H1 (cell line): ENCODE measurements around the gene ZNF385D. TPM values are rescaled to one million over a fixed set of nuclear protein-coding genes. Genes with fewer than 3 reads are reported as not detected.

Experiments used
- CTCF ChIA-PET: fragments of 300-600 bp; sonication (Branson Sonifier 250); formaldehyde crosslinking; loops from one replicate; lab custom pipeline; 2021; ENCODE audit not compliant: partially characterized antibody; lab: Charles Lee
- POLR2A ChIA-PET: fragments of 300-600 bp; sonication (Branson Sonifier 250); formaldehyde crosslinking; loops from one replicate; lab custom pipeline; 2021; ENCODE audit warnings: inconsistent platforms; ENCODE audit not compliant: partially characterized antibody; lab: Charles Lee
- DNase-seq, 2 experiments: peaks; one replicate each; pipeline versions ENCODE4 v3.0.0 to v3.0.0-alpha.2; 2010 to 2022; ENCODE audit warnings: low spot score in 2 of 2, low read depth in 1 of 2, mixed read lengths in 1 of 2
- FAIRE-seq: peaks from 2 replicates; lab custom pipeline; 2011; peaks lifted over from hg19 to GRCh38; lab: Jason Lieb, UNC
- H2AFZ ChIP-seq: 2 replicates; pipeline ENCODE4 v1.8.1; 2012; ENCODE audit warnings: low read length, inconsistent platforms
- H2AK5ac ChIP-seq: 2 replicates; pipeline ENCODE4 v1.6.1; 2013; ENCODE audit warnings: low read depth, low read length
- H2BK120ac ChIP-seq: replicated peaks from 2 replicates; pipeline ENCODE3; 2013; ENCODE audit warnings: low read depth, low read length, inconsistent platforms
- H2BK12ac ChIP-seq: 2 replicates; pipeline ENCODE4 v1.6.1; 2013; ENCODE audit warnings: low read depth, low read length
- H2BK15ac ChIP-seq: 2 replicates; pipeline ENCODE4 v1.6.1; 2013; ENCODE audit warnings: low read length
- H2BK20ac ChIP-seq: 2 replicates; pipeline ENCODE4 v1.6.1; 2013; ENCODE audit warnings: low read length
- H2BK5ac ChIP-seq: 2 replicates; pipeline ENCODE4 v1.6.1; 2013; ENCODE audit warnings: low read depth, low read length
- H3K14ac ChIP-seq: 2 replicates; pipeline ENCODE4 v1.6.1; 2013; ENCODE audit warnings: inconsistent platforms; ENCODE audit not compliant: insufficient read length
- H3K18ac ChIP-seq: 2 replicates; pipeline ENCODE4 v1.6.1; 2013; ENCODE audit warnings: low read length; ENCODE audit errors: extremely low read depth
- H3K23ac ChIP-seq: 2 replicates; pipeline ENCODE4 v1.6.1; 2013; ENCODE audit warnings: inconsistent platforms; ENCODE audit not compliant: insufficient read length
- H3K23me2 ChIP-seq: 2 replicates; pipeline ENCODE4 v1.6.1; 2013; ENCODE audit warnings: low read depth, low read length
- H3K27ac ChIP-seq: 2 replicates; pipeline ENCODE4 v1.6.1; 2011; ENCODE audit warnings: low read depth, low read length, inconsistent platforms
- H3K27me3 ChIP-seq, 4 experiments: replicated peaks in 1 of 4; 1 replicate in 1 of 4; 2 replicates in 3 of 4; pipeline versions ENCODE4 v1.6.1 to v1.8.1; 2011 to 2013; ENCODE audit warnings: low read length in 3 of 4, mild to moderate bottlenecking in 3 of 4, inconsistent platforms in 2 of 4, mixed read lengths in 2 of 4, moderate library complexity in 1 of 4; ENCODE audit not compliant: control insufficient read depth in 3 of 4, insufficient read depth in 3 of 4; ENCODE audit errors: extremely low read depth in 1 of 4
- H3K36me3 ChIP-seq, 4 experiments: 2 replicates each; pipeline versions ENCODE4 v1.6.1 to v1.8.1; 2011 to 2013; ENCODE audit warnings: mild to moderate bottlenecking in 4 of 4, low read length in 3 of 4, moderate library complexity in 2 of 4, control low read depth in 1 of 4, inconsistent platforms in 1 of 4; ENCODE audit not compliant: insufficient read depth in 4 of 4, control insufficient read depth in 2 of 4
- H3K4ac ChIP-seq: replicated peaks from 2 replicates; pipeline ENCODE3; 2013; ENCODE audit warnings: low read length, low read depth, mixed read lengths, inconsistent platforms; ENCODE audit not compliant: insufficient read length
- H3K4me1 ChIP-seq, 4 experiments: replicated peaks in 1 of 4; 1 replicate in 1 of 4; 2 replicates in 3 of 4; pipeline versions ENCODE4 v1.6.1 to v1.8.1; 2011 to 2013; ENCODE audit warnings: low read length in 3 of 4, inconsistent platforms in 2 of 4, mixed read lengths in 1 of 4; ENCODE audit not compliant: insufficient read depth in 4 of 4, control insufficient read depth in 3 of 4
- H3K4me2 ChIP-seq, 2 experiments: 2 replicates each; pipeline versions ENCODE4 v1.6.1 to v1.8.1; 2011 to 2013; ENCODE audit warnings: low read depth in 2 of 2, low read length in 2 of 2, control low read depth in 1 of 2, inconsistent platforms in 1 of 2, mild to moderate bottlenecking in 1 of 2; ENCODE audit not compliant: insufficient read depth in 1 of 2
- H3K4me3 ChIP-seq, 4 experiments: fragments of 200-600, 300-600 bp in 1 of 4; sonication (generic), shearing (Covaris generic), sonication (Bioruptor Twin) in 1 of 4; 2 replicates each; pipeline versions ENCODE4 v1.5.1 to v1.8.1; 2011 to 2016; ENCODE audit warnings: low read length in 4 of 4, low read depth in 3 of 4, control low read depth in 2 of 4, inconsistent platforms in 2 of 4, mild to moderate bottlenecking in 2 of 4, mixed read lengths in 1 of 4, moderate library complexity in 1 of 4; ENCODE audit not compliant: insufficient read depth in 2 of 4; ENCODE audit errors: extremely low read depth in 1 of 4
- H3K56ac ChIP-seq: replicated peaks from 2 replicates; pipeline ENCODE3; 2013; ENCODE audit warnings: low read depth, mild to moderate bottlenecking, mixed read lengths, low read length, inconsistent platforms; ENCODE audit not compliant: insufficient read length
- H3K79me1 ChIP-seq: 2 replicates; pipeline ENCODE4 v1.6.1; 2013; ENCODE audit warnings: low read depth, low read length, control low read depth
- H3K79me2 ChIP-seq, 2 experiments: 2 replicates each; pipeline versions ENCODE4 v1.6.1 to v1.8.1; 2012 to 2013; ENCODE audit warnings: low read length in 2 of 2, mild to moderate bottlenecking in 2 of 2, inconsistent platforms in 1 of 2; ENCODE audit not compliant: insufficient read depth in 2 of 2, control insufficient read depth in 1 of 2
- H3K9ac ChIP-seq, 4 experiments: replicated peaks in 1 of 4; 1 replicate in 1 of 4; 2 replicates in 3 of 4; pipeline versions ENCODE4 v1.6.1 to v1.8.1; 2011 to 2013; ENCODE audit warnings: low read depth in 3 of 4, low read length in 3 of 4, control low read depth in 2 of 4, mild to moderate bottlenecking in 2 of 4, moderate library complexity in 2 of 4, inconsistent platforms in 1 of 4; ENCODE audit errors: extremely low read depth in 1 of 4
- H3K9me3 ChIP-seq, 2 experiments: 2 replicates each; pipeline versions ENCODE4 v1.6.1 to v1.8.1; 2012 to 2013; ENCODE audit warnings: mild to moderate bottlenecking in 2 of 2, moderate library complexity in 2 of 2, control low read depth in 1 of 2, inconsistent platforms in 1 of 2, low read depth in 1 of 2, low read length in 1 of 2, mixed read lengths in 1 of 2; ENCODE audit not compliant: insufficient read depth in 2 of 2
- H4K20me1 ChIP-seq, 2 experiments: replicated peaks in 1 of 2; 2 replicates each; pipeline versions ENCODE3 to v1.8.1; 2011 to 2013; ENCODE audit warnings: inconsistent platforms in 2 of 2, low read length in 2 of 2, mild to moderate bottlenecking in 1 of 2; ENCODE audit not compliant: insufficient read depth in 2 of 2, control insufficient read depth in 1 of 2
- H4K5ac ChIP-seq: 2 replicates; pipeline ENCODE4 v1.6.1; 2013; ENCODE audit warnings: low read length, low read depth, mixed read lengths, inconsistent platforms; ENCODE audit not compliant: insufficient read length
- H4K8ac ChIP-seq: 2 replicates; pipeline ENCODE4 v1.8.0; 2013; ENCODE audit warnings: mild to moderate bottlenecking, moderate library complexity, low read length, inconsistent platforms; ENCODE audit not compliant: insufficient read depth; ENCODE audit errors: extremely low read depth
- H4K91ac ChIP-seq: replicated peaks from 2 replicates; pipeline ENCODE3; 2013; ENCODE audit warnings: low read length, mixed read lengths, inconsistent platforms; ENCODE audit not compliant: insufficient read length
- BACH1 ChIP-seq: IDR thresholded peaks from 2 replicates; pipeline ENCODE4 v1.6.1; 2012; ENCODE audit warnings: low read length, improper control_type of control experiment
- CBX8 ChIP-seq: fragments of 300-800, 300-1000 bp; sonication (generic); IDR thresholded peaks from 2 replicates; pipeline ENCODE4 v1.7.1; 2016; ENCODE audit warnings: low read depth, low read length, borderline replicate concordance
- CHD2 ChIP-seq: IDR thresholded peaks from 2 replicates; pipeline ENCODE4 v1.6.1; 2012; ENCODE audit warnings: low read length, improper control_type of control experiment
- E2F6 ChIP-seq: IDR thresholded peaks from 2 replicates; pipeline ENCODE4 v1.6.1; 2012; ENCODE audit warnings: inconsistent platforms
- EZH2 ChIP-seq: fragments of 200-600 bp; sonication (generic); IDR thresholded peaks from 2 replicates; pipeline ENCODE4 v1.7.1; 2012; ENCODE audit warnings: low read depth, mild to moderate bottlenecking, moderate library complexity, low read length, inconsistent platforms; ENCODE audit not compliant: severe bottlenecking
- JUND ChIP-seq: IDR thresholded peaks from 2 replicates; pipeline ENCODE4 v1.6.1; 2011; ENCODE audit warnings: mild to moderate bottlenecking, improper control_type of control experiment, low read length
- KDM1A ChIP-seq: fragments of 200-600, 300-600 bp; sonication (generic); IDR thresholded peaks from 2 replicates; pipeline ENCODE4 v1.7.1; 2016; ENCODE audit warnings: mild to moderate bottlenecking, low read length, borderline replicate concordance
- MAFK ChIP-seq: IDR thresholded peaks from 2 replicates; pipeline ENCODE4 v1.6.1; 2012; ENCODE audit warnings: low read depth, mild to moderate bottlenecking, improper control_type of control experiment, low read length
- NRF1 ChIP-seq: IDR thresholded peaks from 2 replicates; pipeline ENCODE4 v1.6.1; 2011; ENCODE audit warnings: mild to moderate bottlenecking, low read depth, low read length, improper control_type of control experiment
- WGBS, 2 experiments: shearing (Covaris generic) in 1 of 2; methylation state at CpG; one replicate each; pipeline versions ENCODE4 v1.1.6 to v1.1.7; 2013 to 2015; ENCODE audit warnings: low lambda C conversion rate in 2 of 2, mixed read lengths in 2 of 2, inconsistent platforms in 1 of 2, low coverage in 1 of 2, missing lambda C conversion rate in 1 of 2; ENCODE audit not compliant: insufficient replicate concordance in 2 of 2, insufficient coverage in 1 of 2, insufficient read length in 1 of 2; ENCODE audit errors: extremely low coverage in 1 of 2, missing lambda C conversion rate in 1 of 2; 5-methylcytosine and 5-hydroxymethylcytosine counted together
- polyA plus RNA-seq, 7 experiments: library from polyadenylated mRNA; depleted of rRNA in 3 of 7; stranded (reverse) in 5 of 7; unstranded in 2 of 7; fragments of >200 nt in 5 of 7; fragments of 200-250 nt in 2 of 7; gene quantifications; 1 replicate in 5 of 7; 2 replicates in 1 of 7; 4 replicates in 1 of 7; pipeline versions ENCODE4 v1.2.1 to v1.2.3, GENCODE V29; 2011 to 2013; ENCODE audit warnings: missing spikeins in 2 of 7, mixed read lengths in 2 of 7
- total RNA-seq: library from RNA; stranded (reverse); fragmentation: NEBNext Ultra II Directional; extraction: Animal tissue kit (Norgen Biotek cat#: 25700); gene quantifications from 2 replicates; pipeline ENCODE4 v1.2.1, GENCODE V29; 2021
- TF ChIP-seq, protein P1 (sequence below): IDR thresholded peaks from 2 replicates; pipeline ENCODE4 v1.6.1; 2011; ENCODE audit warnings: low read length, improper control_type of control experiment

ZNF385D gene
- total and polyA plus RNA-seq, 2 of the 8 experiments (the other 6 are each of a cell fraction or from before 2014, with no cell fraction given), result 5.9 to 10.8 TPM

DNA sequence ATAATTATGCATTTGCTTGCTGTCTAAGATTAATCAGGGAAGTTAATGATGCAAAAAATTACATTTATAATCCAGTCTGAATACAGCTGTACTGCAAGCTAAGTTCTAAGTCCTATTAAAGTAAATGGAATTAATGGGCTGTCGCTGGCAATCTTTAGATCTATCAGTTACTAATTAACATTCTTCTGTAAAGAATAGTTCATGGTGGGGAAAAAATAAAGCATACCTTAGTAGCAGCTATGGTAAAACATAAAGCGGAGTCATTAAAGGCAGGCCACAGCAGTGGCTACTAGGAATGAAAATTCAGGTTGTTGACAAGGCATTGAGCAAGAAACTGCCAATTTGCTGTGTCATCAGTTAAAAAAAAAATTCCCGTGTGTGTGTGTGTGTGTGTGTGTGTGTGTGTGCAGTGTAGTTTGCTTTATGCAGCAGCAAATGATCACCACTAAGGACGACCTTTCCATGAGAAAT lies 129.8 kb downstream of the ZNF385D start:
- H3K23ac ChIP-seq, result no peak overlapping the region
- 82% methylated on average over 3 of the region's 4 CpGs; no CpG with 5 or more reads in 1 of the 2 experiments for WGBS, 2 experiments
- no peaks in the 10 kb centered on the region for H3K9me3 ChIP-seq
- H2BK5ac ChIP-seq, result no peak overlapping the region
- H4K5ac ChIP-seq, result no peak overlapping the region
- H3K18ac ChIP-seq, result no peak overlapping the region
- H4K91ac ChIP-seq, result no peak overlapping the region
- CTCF ChIA-PET, result interaction anchor here (0.8 to 1.6 kb wide), 3 partner anchors 29 to 134 kb away, joined by 3 to 4 read pairs (median 3); no protein-coding TSS in a partner anchor
- H2AFZ ChIP-seq, result no peak overlapping the region
- no peaks in the 10 kb centered on the region for H3K36me3 ChIP-seq
- no peak overlapping the region for H3K14ac ChIP-seq
- H3K4me3 ChIP-seq, result no peak overlapping the region
- no peaks in the 10 kb centered on the region for H3K79me2 ChIP-seq
- H2BK12ac ChIP-seq, result no peak overlapping the region
- H3K27ac ChIP-seq, result no peak overlapping the region
- no peak overlapping the region for H3K56ac ChIP-seq
- H2AK5ac ChIP-seq, result no peak overlapping the region
- H3K9ac ChIP-seq, result no peak overlapping the region
- no peaks in the 10 kb centered on the region for H4K20me1 ChIP-seq
- POLR2A ChIA-PET, result interaction anchor here (0.6 to 1.1 kb wide), 2 partner anchors 12 to 1043 kb away, joined by 3 read pairs; no protein-coding TSS in a partner anchor
- no peak overlapping the region for H3K4me2 ChIP-seq
- H2BK20ac ChIP-seq, result no peak overlapping the region
- DNase-seq, result no peak
- no peaks in the 10 kb centered on the region for H3K23me2 ChIP-seq
- H2BK15ac ChIP-seq, result no peak overlapping the region
- no peak overlapping the region for H2BK120ac ChIP-seq
- no peak overlapping the region for H4K8ac ChIP-seq
- no peaks in the 10 kb centered on the region for H3K79me1 ChIP-seq
- peak; percentile 72 for TF ChIP-seq BACH1
- no peak for TF ChIP-seq NRF1
- peak; percentile 83 for TF ChIP-seq MAFK
- no peak for TF ChIP-seq EZH2
- no peak for TF ChIP-seq KDM1A
- TF ChIP-seq, protein P1, sequence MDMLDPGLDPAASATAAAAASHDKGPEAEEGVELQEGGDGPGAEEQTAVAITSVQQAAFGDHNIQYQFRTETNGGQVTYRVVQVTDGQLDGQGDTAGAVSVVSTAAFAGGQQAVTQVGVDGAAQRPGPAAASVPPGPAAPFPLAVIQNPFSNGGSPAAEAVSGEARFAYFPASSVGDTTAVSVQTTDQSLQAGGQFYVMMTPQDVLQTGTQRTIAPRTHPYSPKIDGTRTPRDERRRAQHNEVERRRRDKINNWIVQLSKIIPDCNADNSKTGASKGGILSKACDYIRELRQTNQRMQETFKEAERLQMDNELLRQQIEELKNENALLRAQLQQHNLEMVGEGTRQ, result no peak
- no peak for TF ChIP-seq CBX8
- no peak for TF ChIP-seq CHD2
- TF ChIP-seq JUND, result no peak
- no peak for TF ChIP-seq E2F6
- TF ChIP-seq, all 59 proteins: peak for 2
- Histone ChIP-seq H3K4ac (no peak overlapping the region), H3K27me3 (no peaks in the 10 kb centered on the region), H3K4me1 (peaks cover 0 to 5% (median under 1%) of the 10 kb centered on the region in 4 experiments; a peak in 2 of 7 replicates)
- FAIRE-seq, result no peak
